Measurements from ENCODE around the gene HABP2. TPM values are rescaled to one million over a fixed set of nuclear protein-coding genes. Genes with fewer than 3 reads are reported as not detected.

Gene HABP2
- polyA plus RNA-seq, 1 donor from 2014 or later, result not detected

Other genes with a start within 250 kb of the HABP2 start
- 0.08 TPM in 1 of 2 replicates, not detected in the other for gene NRAP, start 111.0 kb downstream of the HABP2 start, polyA plus RNA-seq
- gene CASP7, start 126.9 kb downstream of the HABP2 start, polyA plus RNA-seq, result 0.72 and 0.77 TPM in 2 replicates
- gene PLEKHS1, start 198.6 kb downstream of the HABP2 start, polyA plus RNA-seq, result not detected in 2 replicates